ENCODE data around the gene COL18A1. TPM values are rescaled to one million over a fixed set of nuclear protein-coding genes. Genes with fewer than 3 reads are reported as not detected.

COL18A1 gene
- polyA plus RNA-seq, 4 donors = 2.2 to 34.3 (median 16.5) TPM

- DNase-seq = no peak
- Histone ChIP-seq H3K4me3 (ENCODE audit: low read depth in 1 of 3, low read length in 3 of 3) (no peak overlapping the region), H3K9me3 (ENCODE audit: control insufficient read depth in 2 of 2, insufficient read depth in 1 of 2, low read depth in 1 of 2, low read length in 1 of 2) (no peaks in the 10 kb centered on the region), H3K27ac (ENCODE audit: low read depth in 1 of 3, low read length in 2 of 3) (no peak overlapping the region), H3K4me1 (ENCODE audit: control insufficient read depth in 3 of 3, insufficient read depth in 2 of 3, low read depth in 1 of 3, low read length in 2 of 3) (no peaks in the 10 kb centered on the region), H3K27me3 (ENCODE audit: control insufficient read depth in 3 of 3, insufficient read depth in 3 of 3, low read length in 3 of 3) (no peaks in the 10 kb centered on the region), H3K36me3 (ENCODE audit: control insufficient read depth in 3 of 3, insufficient read depth in 2 of 3, low read depth in 1 of 3, low read length in 3 of 3) (no peaks in the 10 kb centered on the region)
- FAIRE-seq = no peak
- WGBS, 3 donors = 60 to 86% (median 62%) methylated on average over 5 of the region's 5 CpGs
Measured at GRCh38 chr21:45371655-45372054, 33.3 kb upstream of the COL18A1 start.

GRCh38 chr21:45372732-45373355 is 32.1 kb upstream of the COL18A1 start:
- FAIRE-seq (no peak), DNase-seq (no peak)
- Histone ChIP-seq H3K27ac (ENCODE audit: low read depth in 1 of 3, low read length in 2 of 3) (no peak overlapping the region), H3K4me1 (ENCODE audit: control insufficient read depth in 3 of 3, insufficient read depth in 2 of 3, low read depth in 1 of 3, low read length in 2 of 3) (no peaks in the 10 kb centered on the region), H3K9me3 (ENCODE audit: control insufficient read depth in 2 of 2, insufficient read depth in 1 of 2, low read depth in 1 of 2, low read length in 1 of 2) (peaks cover 0 to 9% of the 10 kb centered on the region in 2 donors), H3K27me3 (ENCODE audit: control insufficient read depth in 3 of 3, insufficient read depth in 3 of 3, low read length in 3 of 3) (no peaks in the 10 kb centered on the region), H3K36me3 (ENCODE audit: control insufficient read depth in 3 of 3, insufficient read depth in 2 of 3, low read depth in 1 of 3, low read length in 3 of 3) (no peaks in the 10 kb centered on the region), H3K4me3 (ENCODE audit: low read depth in 1 of 3, low read length in 3 of 3) (no peak overlapping the region)
- 66 to 79% (median 71%) methylated on average over 7 of the region's 7 CpGs for WGBS, 3 donors

GRCh38 chr21:45373991-45374816 is 30.8 kb upstream of the COL18A1 start:
- no peak for DNase-seq
- no peaks in the 10 kb centered on the region for H3K4me1 ChIP-seq (ENCODE audit: control insufficient read depth in 3 of 3, insufficient read depth in 2 of 3, low read depth in 1 of 3, low read length in 2 of 3)
- peaks cover 0 to 3% (median 0%) of the 10 kb centered on the region in 3 donors for H3K27me3 ChIP-seq (ENCODE audit: control insufficient read depth in 3 of 3, insufficient read depth in 3 of 3, low read length in 3 of 3)
- H3K36me3 ChIP-seq (ENCODE audit: control insufficient read depth in 3 of 3, insufficient read depth in 2 of 3, low read depth in 1 of 3, low read length in 3 of 3) = no peaks in the 10 kb centered on the region
- 68 to 79% (median 69%) methylated on average over 14 to 15 of the region's 15 CpGs for WGBS, 3 donors
- no peak overlapping the region for H3K27ac ChIP-seq (ENCODE audit: low read depth in 1 of 3, low read length in 2 of 3)
- H3K4me3 ChIP-seq (ENCODE audit: low read depth in 1 of 3, low read length in 3 of 3) = no peak overlapping the region
- H3K9me3 ChIP-seq (ENCODE audit: control insufficient read depth in 2 of 2, insufficient read depth in 1 of 2, low read depth in 1 of 2, low read length in 1 of 2) = peaks cover 0 to 9% of the 10 kb centered on the region in 2 donors
- FAIRE-seq = no peak

- H3K4me3 ChIP-seq (ENCODE audit: low read depth in 1 of 3, low read length in 3 of 3) = no peak overlapping the region
- no peak for FAIRE-seq
- H3K4me1 ChIP-seq (ENCODE audit: control insufficient read depth in 3 of 3, insufficient read depth in 2 of 3, low read depth in 1 of 3, low read length in 2 of 3) = no peaks in the 10 kb centered on the region
- DNase-seq = no peak
- H3K36me3 ChIP-seq (ENCODE audit: control insufficient read depth in 3 of 3, insufficient read depth in 2 of 3, low read depth in 1 of 3, low read length in 3 of 3) = no peaks in the 10 kb centered on the region
- peaks cover 0 to 9% of the 10 kb centered on the region in 2 donors for H3K9me3 ChIP-seq (ENCODE audit: control insufficient read depth in 2 of 2, insufficient read depth in 1 of 2, low read depth in 1 of 2, low read length in 1 of 2)
- WGBS, 3 donors = 71 to 80% (median 72%) methylated on average over 13 to 15 of the region's 15 CpGs
- peaks cover 0 to 3% (median 0%) of the 10 kb centered on the region in 3 donors for H3K27me3 ChIP-seq (ENCODE audit: control insufficient read depth in 3 of 3, insufficient read depth in 3 of 3, low read length in 3 of 3)
- H3K27ac ChIP-seq (ENCODE audit: low read depth in 1 of 3, low read length in 2 of 3) = no peak overlapping the region
Measured at GRCh38 chr21:45374826-45375455, 30.0 kb upstream of the COL18A1 start.

DNA sequence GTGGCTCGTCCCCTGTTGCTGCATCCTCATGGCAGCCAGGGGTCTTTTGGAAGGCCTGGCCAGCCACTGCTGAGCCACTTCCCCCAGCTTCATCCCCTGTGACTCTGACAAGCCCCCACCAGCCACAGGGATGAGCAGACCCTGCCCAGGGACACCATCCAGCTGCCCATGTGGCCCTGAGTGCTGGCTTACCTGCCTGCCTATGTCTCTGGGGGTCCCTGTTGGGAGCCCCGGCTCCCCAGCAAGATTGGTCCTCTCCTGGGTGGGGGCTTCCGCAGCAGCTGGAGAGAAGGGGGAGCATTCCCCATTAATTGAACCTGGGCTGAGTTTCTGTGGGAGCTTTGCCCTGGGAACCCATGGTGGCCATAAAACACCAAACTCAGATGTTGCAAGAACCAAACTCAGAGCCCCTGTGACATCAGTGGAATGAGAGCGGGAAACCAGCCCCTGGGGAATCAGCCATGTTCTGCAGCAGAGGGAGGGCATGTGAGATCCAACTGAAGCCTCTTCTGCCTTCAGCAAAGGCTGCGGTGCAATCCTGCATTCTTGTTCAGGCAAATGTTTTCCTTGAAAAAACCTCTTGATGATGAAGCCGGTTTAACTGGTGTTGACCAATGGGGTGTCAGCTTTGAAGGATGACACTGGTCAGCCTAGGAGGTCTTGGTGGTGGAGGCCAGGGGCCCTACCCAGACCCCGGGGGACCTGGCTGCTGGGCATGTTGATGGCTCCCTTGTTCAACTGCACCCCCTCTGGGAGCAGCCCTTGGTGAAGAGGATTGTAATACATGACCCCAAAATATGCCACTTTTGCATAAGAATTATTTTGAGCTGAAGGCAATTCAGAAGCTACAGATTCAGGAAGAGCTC is 28.3 kb upstream of the COL18A1 start:
- no peak for FAIRE-seq
- H3K9me3 ChIP-seq (ENCODE audit: control insufficient read depth in 2 of 2, insufficient read depth in 1 of 2, low read depth in 1 of 2, low read length in 1 of 2) = peaks cover 0 to 9% of the 10 kb centered on the region in 2 donors

DNA sequence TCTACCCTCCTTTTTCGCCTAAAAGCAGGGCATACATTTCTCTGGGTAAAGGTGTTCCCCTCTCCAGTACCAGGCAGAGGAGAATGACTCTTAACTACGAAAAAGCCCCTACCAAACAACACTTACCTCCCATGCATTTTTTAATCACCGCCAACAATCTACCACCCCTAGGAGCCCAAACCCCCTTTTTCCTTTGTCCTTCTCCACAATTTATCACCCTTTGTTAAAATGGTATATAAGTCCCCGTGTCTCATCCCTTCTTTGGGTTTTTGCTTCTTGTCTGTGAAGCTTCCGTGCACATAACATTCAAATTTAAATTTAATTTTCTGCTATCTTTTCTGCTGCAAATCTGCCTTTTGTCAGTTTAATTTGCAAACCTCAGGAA is 27.6 kb upstream of the COL18A1 start:
- Histone ChIP-seq H3K4me3 (ENCODE audit: low read depth in 1 of 3, low read length in 3 of 3) (no peak overlapping the region), H3K27me3 (ENCODE audit: control insufficient read depth in 3 of 3, insufficient read depth in 3 of 3, low read length in 3 of 3) (peaks cover 0 to 3% (median 0%) of the 10 kb centered on the region in 3 donors), H3K9me3 (ENCODE audit: control insufficient read depth in 2 of 2, insufficient read depth in 1 of 2, low read depth in 1 of 2, low read length in 1 of 2) (peaks cover 0 to 9% of the 10 kb centered on the region in 2 donors), H3K36me3 (ENCODE audit: control insufficient read depth in 3 of 3, insufficient read depth in 2 of 3, low read depth in 1 of 3, low read length in 3 of 3) (no peaks in the 10 kb centered on the region), H3K4me1 (ENCODE audit: control insufficient read depth in 3 of 3, insufficient read depth in 2 of 3, low read depth in 1 of 3, low read length in 2 of 3) (no peaks in the 10 kb centered on the region), H3K27ac (ENCODE audit: low read depth in 1 of 3, low read length in 2 of 3) (no peak overlapping the region)
- WGBS, 3 donors = 72 to 84% (median 81%) methylated on average over 5 of the region's 5 CpGs
- DNase-seq (no peak), FAIRE-seq (no peak)

More for the DNA sequence above, 28.3 kb upstream of the COL18A1 start:
- 81 to 82% (median 82%) methylated on average over 7 of the region's 7 CpGs for WGBS, 3 donors
- no peak overlapping the region for H3K27ac ChIP-seq (ENCODE audit: low read depth in 1 of 3, low read length in 2 of 3)
- no peak for DNase-seq
- H3K27me3 ChIP-seq (ENCODE audit: control insufficient read depth in 3 of 3, insufficient read depth in 3 of 3, low read length in 3 of 3) = peaks cover 0 to 3% (median 0%) of the 10 kb centered on the region in 3 donors
- H3K4me3 ChIP-seq (ENCODE audit: low read depth in 1 of 3, low read length in 3 of 3) = no peak overlapping the region
- H3K36me3 ChIP-seq (ENCODE audit: control insufficient read depth in 3 of 3, insufficient read depth in 2 of 3, low read depth in 1 of 3, low read length in 3 of 3) = no peaks in the 10 kb centered on the region
- no peaks in the 10 kb centered on the region for H3K4me1 ChIP-seq (ENCODE audit: control insufficient read depth in 3 of 3, insufficient read depth in 2 of 3, low read depth in 1 of 3, low read length in 2 of 3)

DNA sequence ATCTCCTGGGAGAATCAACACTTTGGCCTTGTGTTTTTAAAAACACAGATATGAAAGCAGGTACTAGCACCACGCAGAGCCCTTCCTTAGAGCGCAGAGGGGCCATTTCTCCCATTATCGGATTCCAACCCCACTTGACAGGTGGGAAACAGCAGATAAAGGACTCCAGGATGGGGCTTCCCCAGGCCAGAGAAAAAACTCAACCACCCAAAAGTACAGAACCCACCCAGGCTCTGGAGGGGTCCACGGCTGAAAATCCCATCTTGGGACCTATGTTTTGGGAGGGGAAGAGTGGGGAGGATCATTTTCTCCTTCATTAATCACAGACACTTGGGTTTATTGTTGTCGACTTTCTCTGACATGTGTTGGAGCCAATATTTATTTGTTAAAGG is 27.1 kb upstream of the COL18A1 start:
- Histone ChIP-seq H3K4me3 (ENCODE audit: low read depth in 1 of 3, low read length in 3 of 3) (no peak overlapping the region), H3K27ac (ENCODE audit: low read depth in 1 of 3, low read length in 2 of 3) (no peak overlapping the region), H3K27me3 (ENCODE audit: control insufficient read depth in 3 of 3, insufficient read depth in 3 of 3, low read length in 3 of 3) (peaks cover 0 to 3% (median 0%) of the 10 kb centered on the region in 3 donors), H3K4me1 (ENCODE audit: control insufficient read depth in 3 of 3, insufficient read depth in 2 of 3, low read depth in 1 of 3, low read length in 2 of 3) (no peaks in the 10 kb centered on the region), H3K9me3 (ENCODE audit: control insufficient read depth in 2 of 2, insufficient read depth in 1 of 2, low read depth in 1 of 2, low read length in 1 of 2) (peaks cover 0 to 11% of the 10 kb centered on the region in 2 donors), H3K36me3 (ENCODE audit: control insufficient read depth in 3 of 3, insufficient read depth in 2 of 3, low read depth in 1 of 3, low read length in 3 of 3) (no peaks in the 10 kb centered on the region)
- DNase-seq = no peak
- no peak for FAIRE-seq
- WGBS, 3 donors = 58 to 64% (median 58%) methylated on average over 5 of the region's 5 CpGs

Measured in small intestine (tissue), 7 donors.